ENCODE results near the gene FSTL5.

Gene FSTL5

DNA sequence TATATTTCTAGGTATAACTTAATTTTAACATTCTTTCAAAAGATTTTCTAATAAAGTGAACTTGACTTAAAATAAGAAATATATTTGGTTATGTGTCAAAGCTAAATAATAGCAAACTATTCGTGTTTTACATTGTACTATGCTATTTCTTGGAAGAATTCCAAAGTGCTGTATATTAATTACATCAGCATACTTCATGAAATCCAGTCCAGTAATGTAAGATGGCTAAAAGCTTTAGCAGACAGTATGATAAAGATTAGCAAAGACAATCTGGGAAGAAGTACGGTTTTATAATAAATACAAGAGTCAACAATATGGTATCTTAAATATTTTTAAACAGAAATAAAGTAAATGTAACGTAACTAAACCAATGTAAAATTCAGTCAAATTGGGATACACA, 125.7 kb downstream of the FSTL5 start:
- Histone ChIP-seq H3K27me3 (replicated peaks; ENCODE audit: insufficient read depth, low read length) (no peaks in the 10 kb centered on the region), H3K4me1 (ENCODE audit: low read length) (no peaks in the 10 kb centered on the region), H3K27ac (ENCODE audit: low read length) (no peak overlapping the region), H3F3A (ENCODE audit: insufficient read depth, low read length) (no peaks in the 10 kb centered on the region), H2AFZ (ENCODE audit: low read length) (no peak overlapping the region), H3K79me2 (ENCODE audit: low read length) (no peaks in the 10 kb centered on the region), H3K9me3 (replicated peaks; ENCODE audit: insufficient read depth, low read length) (no peaks in the 10 kb centered on the region), H3K36me3 (replicated peaks; ENCODE audit: insufficient read depth, low read length) (no peaks in the 10 kb centered on the region), H3K4me2 (ENCODE audit: low read depth, low read length) (no peak overlapping the region), H3K9me2 (replicated peaks; ENCODE audit: insufficient read depth, low read length) (no peaks in the 10 kb centered on the region), H3K4me3 (ENCODE audit: low read length) (no peak overlapping the region), H3K9ac (ENCODE audit: low read length) (no peak overlapping the region), H4K20me1 (ENCODE audit: insufficient read depth, low read length) (no peaks in the 10 kb centered on the region)
- TF ChIP-seq EZH2phosphoT487 (IDR thresholded peaks at IDR 0.05; ENCODE audit: low read length) (no peak), EZH2 (optimal IDR thresholded peaks at IDR 0.05; ENCODE audit: low read depth, low read length) (no peak)
- TF ChIP-seq, protein P1, sequence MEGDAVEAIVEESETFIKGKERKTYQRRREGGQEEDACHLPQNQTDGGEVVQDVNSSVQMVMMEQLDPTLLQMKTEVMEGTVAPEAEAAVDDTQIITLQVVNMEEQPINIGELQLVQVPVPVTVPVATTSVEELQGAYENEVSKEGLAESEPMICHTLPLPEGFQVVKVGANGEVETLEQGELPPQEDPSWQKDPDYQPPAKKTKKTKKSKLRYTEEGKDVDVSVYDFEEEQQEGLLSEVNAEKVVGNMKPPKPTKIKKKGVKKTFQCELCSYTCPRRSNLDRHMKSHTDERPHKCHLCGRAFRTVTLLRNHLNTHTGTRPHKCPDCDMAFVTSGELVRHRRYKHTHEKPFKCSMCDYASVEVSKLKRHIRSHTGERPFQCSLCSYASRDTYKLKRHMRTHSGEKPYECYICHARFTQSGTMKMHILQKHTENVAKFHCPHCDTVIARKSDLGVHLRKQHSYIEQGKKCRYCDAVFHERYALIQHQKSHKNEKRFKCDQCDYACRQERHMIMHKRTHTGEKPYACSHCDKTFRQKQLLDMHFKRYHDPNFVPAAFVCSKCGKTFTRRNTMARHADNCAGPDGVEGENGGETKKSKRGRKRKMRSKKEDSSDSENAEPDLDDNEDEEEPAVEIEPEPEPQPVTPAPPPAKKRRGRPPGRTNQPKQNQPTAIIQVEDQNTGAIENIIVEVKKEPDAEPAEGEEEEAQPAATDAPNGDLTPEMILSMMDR (IDR thresholded peaks at IDR 0.05; ENCODE audit: low read length) = no peak
- DNase-seq = no peak

DNA sequence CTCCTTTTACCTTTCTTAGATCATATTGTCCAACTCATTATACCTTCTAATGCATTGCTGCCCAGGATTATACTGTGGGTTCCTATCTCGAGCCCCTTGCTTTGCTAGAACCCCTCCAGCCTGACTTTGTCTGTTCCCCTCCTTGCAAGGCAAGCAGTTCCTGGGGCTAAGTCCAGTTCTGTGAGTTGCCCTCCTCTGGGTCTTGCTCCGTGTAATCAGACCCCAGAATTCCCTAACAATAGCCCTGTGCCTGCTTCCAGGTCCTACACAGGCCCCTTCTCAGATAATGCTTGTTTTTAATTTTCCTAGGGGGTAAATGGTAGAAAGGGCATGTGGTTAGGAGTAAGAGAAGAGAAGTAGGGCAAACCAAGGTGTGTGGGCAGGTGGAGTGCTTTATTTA, 145.9 kb downstream of the FSTL5 start:
- Histone ChIP-seq H3K4me2 (ENCODE audit: low read depth, low read length) (no peak overlapping the region), H3K4me1 (ENCODE audit: low read length) (no peaks in the 10 kb centered on the region), H3K27me3 (replicated peaks; ENCODE audit: insufficient read depth, low read length) (no peaks in the 10 kb centered on the region), H3K4me3 (ENCODE audit: low read length) (no peak overlapping the region), H3F3A (ENCODE audit: insufficient read depth, low read length) (no peaks in the 10 kb centered on the region), H3K9me2 (replicated peaks; ENCODE audit: insufficient read depth, low read length) (no peaks in the 10 kb centered on the region), H3K27ac (ENCODE audit: low read length) (no peak overlapping the region), H3K9me3 (replicated peaks; ENCODE audit: insufficient read depth, low read length) (no peaks in the 10 kb centered on the region), H3K79me2 (ENCODE audit: low read length) (no peaks in the 10 kb centered on the region), H4K20me1 (ENCODE audit: insufficient read depth, low read length) (no peaks in the 10 kb centered on the region), H3K9ac (ENCODE audit: low read length) (no peak overlapping the region), H3K36me3 (replicated peaks; ENCODE audit: insufficient read depth, low read length) (no peaks in the 10 kb centered on the region), H2AFZ (ENCODE audit: low read length) (no peak overlapping the region)
- TF ChIP-seq EZH2 (optimal IDR thresholded peaks at IDR 0.05; ENCODE audit: low read depth, low read length) = no peak
- TF ChIP-seq, protein P1 (IDR thresholded peaks at IDR 0.05; ENCODE audit: low read length) = no peak
- no peak for DNase-seq

DNA sequence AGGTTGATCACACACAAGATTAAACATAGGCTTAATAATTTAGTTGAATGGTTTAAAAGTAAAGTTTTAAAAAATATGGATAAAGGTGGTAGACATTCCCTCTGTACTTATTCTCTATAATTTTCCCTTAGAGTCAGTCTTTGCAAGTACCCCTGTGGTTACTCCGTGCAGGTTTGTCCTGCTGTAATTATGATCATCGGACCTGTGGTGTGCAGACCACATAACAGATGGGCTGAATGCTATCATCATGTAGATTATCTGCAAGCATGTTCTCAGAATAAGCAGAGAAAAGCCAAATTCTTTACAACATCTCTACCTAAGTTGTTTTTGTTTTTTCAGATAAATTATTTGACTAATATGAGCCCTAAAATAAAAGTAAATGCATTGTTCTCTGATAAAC, 146.8 kb downstream of the FSTL5 start:
- no peak overlapping the region for H3K9ac ChIP-seq (ENCODE audit: low read length)

More for the DNA sequence above, 146.8 kb downstream of the FSTL5 start:
- DNase-seq = no peak
- Histone ChIP-seq H3K4me2 (ENCODE audit: low read depth, low read length) (no peak overlapping the region), H3K9me3 (replicated peaks; ENCODE audit: insufficient read depth, low read length) (no peaks in the 10 kb centered on the region), H3F3A (ENCODE audit: insufficient read depth, low read length) (no peaks in the 10 kb centered on the region), H4K20me1 (ENCODE audit: insufficient read depth, low read length) (no peaks in the 10 kb centered on the region), H2AFZ (ENCODE audit: low read length) (no peak overlapping the region), H3K79me2 (ENCODE audit: low read length) (no peaks in the 10 kb centered on the region), H3K36me3 (replicated peaks; ENCODE audit: insufficient read depth, low read length) (no peaks in the 10 kb centered on the region), H3K9me2 (replicated peaks; ENCODE audit: insufficient read depth, low read length) (no peaks in the 10 kb centered on the region), H3K4me3 (ENCODE audit: low read length) (no peak overlapping the region), H3K4me1 (ENCODE audit: low read length) (no peaks in the 10 kb centered on the region), H3K27me3 (replicated peaks; ENCODE audit: insufficient read depth, low read length) (no peaks in the 10 kb centered on the region), H3K27ac (ENCODE audit: low read length) (no peak overlapping the region)
- TF ChIP-seq, protein P1 (IDR thresholded peaks at IDR 0.05; ENCODE audit: low read length) = no peak
- TF ChIP-seq EZH2 (optimal IDR thresholded peaks at IDR 0.05; ENCODE audit: low read depth, low read length) (no peak), EZH2phosphoT487 (IDR thresholded peaks at IDR 0.05; ENCODE audit: low read length) (no peak)
